Chondrocyte (in vitro differentiated cells): ENCODE measurements around the gene GRM3. TPM values are rescaled to one million over a fixed set of nuclear protein-coding genes. Genes with fewer than 3 reads are reported as not detected.

Experiments used
- DNase-seq: peaks from one replicate; pipeline ENCODE4 v3.0.0; 2021; ENCODE audit warnings: mixed read lengths, low spot score
- H3K27ac Mint-ChIP-seq: one replicate; pipeline ENCODE4 v1.8.0; 2021; ENCODE audit warnings: mild to moderate bottlenecking, moderate library complexity, mixed read lengths; ENCODE audit not compliant: unreplicated experiment
- H3K27me3 Mint-ChIP-seq: 2 replicates; pipeline ENCODE4 v1.8.0; 2021; ENCODE audit warnings: low read depth, mixed read lengths
- H3K36me3 Mint-ChIP-seq: 2 replicates; pipeline ENCODE4 v1.8.0; 2021; ENCODE audit warnings: low read depth, mixed read lengths
- H3K4me1 Mint-ChIP-seq: 2 replicates; pipeline ENCODE4 v1.8.0; 2021; ENCODE audit warnings: low read depth, mild to moderate bottlenecking, mixed read lengths
- H3K4me3 Mint-ChIP-seq: one replicate; pipeline ENCODE4 v1.8.0; 2021; ENCODE audit warnings: mild to moderate bottlenecking, moderate library complexity, mixed read lengths; ENCODE audit not compliant: unreplicated experiment
- H3K9me3 Mint-ChIP-seq: 2 replicates; pipeline ENCODE4 v1.8.0; 2021; ENCODE audit warnings: low read depth, mixed read lengths
- total RNA-seq: library from RNA; stranded (reverse); gene quantifications from 3 replicates; pipeline ENCODE4 v1.2.1, GENCODE V29; 2021
- TF ChIP-seq, protein P1 (sequence below): fragments of 200-600 bp; sonication (generic); IDR thresholded peaks from 2 replicates; pipeline ENCODE4 v1.5.0; 2021; ENCODE audit warnings: antibody characterized with exemption, mild to moderate bottlenecking, moderate library complexity

Gene GRM3
- total RNA-seq, 1 donor from 2014 or later = not detected

- H3K36me3 Mint-ChIP-seq = no peaks in the 10 kb centered on the region
- H3K27me3 Mint-ChIP-seq = no peaks in the 10 kb centered on the region
- TF ChIP-seq, protein P1, sequence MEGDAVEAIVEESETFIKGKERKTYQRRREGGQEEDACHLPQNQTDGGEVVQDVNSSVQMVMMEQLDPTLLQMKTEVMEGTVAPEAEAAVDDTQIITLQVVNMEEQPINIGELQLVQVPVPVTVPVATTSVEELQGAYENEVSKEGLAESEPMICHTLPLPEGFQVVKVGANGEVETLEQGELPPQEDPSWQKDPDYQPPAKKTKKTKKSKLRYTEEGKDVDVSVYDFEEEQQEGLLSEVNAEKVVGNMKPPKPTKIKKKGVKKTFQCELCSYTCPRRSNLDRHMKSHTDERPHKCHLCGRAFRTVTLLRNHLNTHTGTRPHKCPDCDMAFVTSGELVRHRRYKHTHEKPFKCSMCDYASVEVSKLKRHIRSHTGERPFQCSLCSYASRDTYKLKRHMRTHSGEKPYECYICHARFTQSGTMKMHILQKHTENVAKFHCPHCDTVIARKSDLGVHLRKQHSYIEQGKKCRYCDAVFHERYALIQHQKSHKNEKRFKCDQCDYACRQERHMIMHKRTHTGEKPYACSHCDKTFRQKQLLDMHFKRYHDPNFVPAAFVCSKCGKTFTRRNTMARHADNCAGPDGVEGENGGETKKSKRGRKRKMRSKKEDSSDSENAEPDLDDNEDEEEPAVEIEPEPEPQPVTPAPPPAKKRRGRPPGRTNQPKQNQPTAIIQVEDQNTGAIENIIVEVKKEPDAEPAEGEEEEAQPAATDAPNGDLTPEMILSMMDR = no peak
- no peaks in the 10 kb centered on the region for H3K4me1 Mint-ChIP-seq
- no peaks in the 10 kb centered on the region for H3K9me3 Mint-ChIP-seq
- H3K27ac Mint-ChIP-seq = no peak overlapping the region
- no peak for DNase-seq
- no peak overlapping the region for H3K4me3 Mint-ChIP-seq
Measured at GRCh38 chr7:86844608-86845007, 200.9 kb downstream of the GRM3 start.

GRCh38 chr7:86846494-86847190, 202.9 kb downstream of the GRM3 start:
- Mint-ChIP-seq H3K27me3 (no peaks in the 10 kb centered on the region), H3K36me3 (no peaks in the 10 kb centered on the region)
- TF ChIP-seq, protein P1 = no peak

GRCh38 chr7:86848226-86848625, 204.5 kb downstream of the GRM3 start:
- Mint-ChIP-seq H3K27ac (no peak overlapping the region), H3K4me3 (no peak overlapping the region), H3K27me3 (no peaks in the 10 kb centered on the region), H3K9me3 (no peaks in the 10 kb centered on the region), H3K36me3 (no peaks in the 10 kb centered on the region), H3K4me1 (no peaks in the 10 kb centered on the region)
- DNase-seq = no peak
- TF ChIP-seq, protein P1 = no peak

More at GRCh38 chr7:86846494-86847190, 202.9 kb downstream of the GRM3 start:
- Mint-ChIP-seq H3K4me1 (no peaks in the 10 kb centered on the region), H3K4me3 (no peak overlapping the region), H3K9me3 (no peaks in the 10 kb centered on the region), H3K27ac (no peak overlapping the region)
- no peak for DNase-seq

DNA sequence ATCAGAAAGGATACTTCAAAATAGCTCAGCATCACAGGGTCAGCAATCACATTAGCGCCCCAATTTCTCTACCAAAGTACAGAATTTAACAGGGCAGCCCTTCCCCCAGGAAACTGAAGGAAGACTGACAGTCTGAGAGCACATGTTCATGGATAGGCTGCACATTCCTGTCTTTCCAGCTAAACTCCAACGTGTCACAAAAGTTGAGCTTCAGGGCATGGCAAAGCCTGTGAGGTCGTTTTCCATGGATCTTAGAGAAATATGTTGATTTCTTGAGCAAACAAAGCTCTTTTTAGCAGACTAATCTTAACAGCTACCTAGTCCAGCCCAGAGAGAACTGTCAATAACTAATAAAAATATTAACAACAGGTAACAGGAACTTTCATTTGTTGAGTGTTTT, 207.9 kb downstream of the GRM3 start:
- no peak for DNase-seq
- H3K4me1 Mint-ChIP-seq = no peaks in the 10 kb centered on the region
- H3K9me3 Mint-ChIP-seq = no peaks in the 10 kb centered on the region
- H3K4me3 Mint-ChIP-seq = no peak overlapping the region
- no peaks in the 10 kb centered on the region for H3K27me3 Mint-ChIP-seq
- no peaks in the 10 kb centered on the region for H3K36me3 Mint-ChIP-seq
- TF ChIP-seq, protein P1 = no peak
- H3K27ac Mint-ChIP-seq = no peak overlapping the region

DNA sequence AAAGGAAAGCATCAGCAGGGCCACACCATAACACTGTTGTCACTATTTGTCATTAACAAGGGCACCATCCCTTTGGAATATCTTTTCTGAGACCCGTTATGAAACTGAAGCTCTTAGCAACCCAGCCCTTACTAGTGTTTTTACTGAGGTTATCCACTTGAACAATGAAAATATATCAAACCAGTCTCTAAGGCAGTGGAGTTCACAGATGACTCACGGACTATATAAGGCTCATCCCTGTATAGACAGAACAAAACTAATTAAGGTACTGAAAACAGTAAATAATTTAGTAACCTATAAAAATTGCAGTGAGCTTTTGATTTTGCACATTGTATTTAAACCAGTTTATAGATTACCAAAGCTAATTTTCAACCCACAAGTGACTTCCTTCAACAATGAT, 219.7 kb downstream of the GRM3 start:
- H3K4me1 Mint-ChIP-seq = no peaks in the 10 kb centered on the region
- H3K9me3 Mint-ChIP-seq = peaks cover 7% of the 10 kb centered on the region
- TF ChIP-seq, protein P1 = no peak
- no peak for DNase-seq
- H3K4me3 Mint-ChIP-seq = no peak overlapping the region
- H3K27ac Mint-ChIP-seq = no peak overlapping the region
- peaks cover 6% of the 10 kb centered on the region for H3K36me3 Mint-ChIP-seq
- no peaks in the 10 kb centered on the region for H3K27me3 Mint-ChIP-seq
